GM21723 (cell line): ENCODE data around the gene ALDH1B1.

Experiments used
- ATAC-seq: cut with Tn5 transposase; IDR thresholded peaks from one replicate; pipeline ENCODE4 v1.9.1; 2021; ENCODE audit warnings: mild to moderate bottlenecking, moderate library complexity; ENCODE audit not compliant: unreplicated experiment

The ALDH1B1 gene

GRCh38 chr9:38392235-38393127, at the start of gene ALDH1B1:
ALDH1B1 (plus strand) TSS chr9:38392702; CDS start chr9:38395749, 3,047 bp downstream.
- peak; percentile 99 for ATAC-seq

GRCh38 chr9:38343037-38343436, 49.5 kb upstream of the ALDH1B1 start:
- no peak for ATAC-seq

GRCh38 chr9:38343552-38343951, 49.0 kb upstream of the ALDH1B1 start:
- no peak for ATAC-seq

- ATAC-seq = no peak
Observed at GRCh38 chr9:38344566-38345324, 47.8 kb upstream of the ALDH1B1 start.

GRCh38 chr9:38345851-38346755, 46.4 kb upstream of the ALDH1B1 start:
- ATAC-seq = no peak

- no peak for ATAC-seq
Observed at GRCh38 chr9:38346811-38347210, 45.7 kb upstream of the ALDH1B1 start.

- ATAC-seq = no peak
Observed at GRCh38 chr9:38347271-38347671, 45.2 kb upstream of the ALDH1B1 start.

- no peak for ATAC-seq
Observed at GRCh38 chr9:38347946-38348345, 44.6 kb upstream of the ALDH1B1 start.

GRCh38 chr9:38350529-38350928, 42.0 kb upstream of the ALDH1B1 start:
- no peak for ATAC-seq

- no peak for ATAC-seq
Observed at GRCh38 chr9:38352530-38353328, 39.8 kb upstream of the ALDH1B1 start.

GRCh38 chr9:38355115-38355514, 37.4 kb upstream of the ALDH1B1 start:
- no peak for ATAC-seq

- ATAC-seq = no peak
Observed at GRCh38 chr9:38355517-38356120, 36.9 kb upstream of the ALDH1B1 start.

GRCh38 chr9:38356851-38357250, 35.7 kb upstream of the ALDH1B1 start:
- ATAC-seq = no peak

- no peak for ATAC-seq
Observed at GRCh38 chr9:38357350-38358114, 35.0 kb upstream of the ALDH1B1 start.

- no peak for ATAC-seq
Observed at GRCh38 chr9:38358390-38359296, 33.9 kb upstream of the ALDH1B1 start.

GRCh38 chr9:38359297-38359653, 33.2 kb upstream of the ALDH1B1 start:
- ATAC-seq = no peak

- no peak for ATAC-seq
Observed at GRCh38 chr9:38359689-38360385, 32.7 kb upstream of the ALDH1B1 start.
